Peyer's patch (tissue), 4 donors: ENCODE measurements around the gene ZNF32. TPM values are rescaled to one million over a fixed set of nuclear protein-coding genes. Genes with fewer than 3 reads are reported as not detected.

Source experiments
- DNase-seq, 3 donors: peaks; one replicate each; pipeline ENCODE4 v3.0.0-alpha.2; 2017 to 2019
- H3K27ac ChIP-seq, 4 donors: fragments of 200-600 bp; sonication (generic); one replicate each; pipeline ENCODE4 v1.5.1; 2016 to 2019
- H3K27me3 ChIP-seq, 2 donors: fragments of 200-600 bp; sonication (generic); one replicate each; pipeline ENCODE4 v1.5.1; 2019
- H3K36me3 ChIP-seq, 3 donors: fragments of 200-600 bp; sonication (generic); one replicate each; pipeline ENCODE4 v1.5.1; 2016 to 2019
- H3K4me1 ChIP-seq, 4 donors: fragments of 200-600 bp; sonication (generic); one replicate each; pipeline ENCODE4 v1.5.1; 2016 to 2019
- H3K4me3 ChIP-seq, 4 donors: fragments of 200-600 bp; sonication (generic); 1 replicate in 3 of 4; 2 replicates in 1 of 4; pipeline ENCODE4 v1.5.1; 2016 to 2019; ENCODE audit warnings: mild to moderate bottlenecking in 1 of 4
- H3K9me3 ChIP-seq, 4 donors: fragments of 200-600 bp; sonication (generic); one replicate each; pipeline ENCODE4 v1.5.1; 2016 to 2019; ENCODE audit warnings: mild to moderate bottlenecking in 1 of 4
- CTCF ChIP-seq, 6 experiments: fragments of 450-650 bp in 4 of 6; fragments of 200-600 bp in 2 of 6; sonication (generic) in 1 of 6; IDR thresholded peaks; one replicate each; pipeline ENCODE4 v1.5.1; 2017 to 2019; ENCODE audit warnings: antibody characterized with exemption in 6 of 6, mild to moderate bottlenecking in 3 of 6, moderate library complexity in 1 of 6
- POLR2A ChIP-seq, 2 donors: fragments of 450-650 bp; IDR thresholded peaks; one replicate each; pipeline ENCODE4 v1.5.1; 2017; ENCODE audit warnings: antibody characterized with exemption in 2 of 2, mild to moderate bottlenecking in 2 of 2, moderate library complexity in 2 of 2
- total RNA-seq, 4 donors: library from RNA; depleted of rRNA; stranded (reverse); fragments of >200 nt; gene quantifications; one replicate each; pipeline ENCODE4 v1.1.0, GENCODE V29; 2016

Gene ZNF32
- total RNA-seq, 4 donors from 2014 or later: 19.3 to 51.2 (median 23.1) TPM

GRCh38 chr10:43685744-43686143 lies 37.1 kb upstream of the ZNF32 start:
- TF ChIP-seq POLR2A (IDR thresholded peaks at IDR 0.05) (no peak), CTCF (IDR thresholded peaks at IDR 0.05) (no peak)
- no peak for DNase-seq
- Histone ChIP-seq H3K9me3 (no peaks in the 10 kb centered on the region), H3K4me1 (peaks cover 0 to 14% (median 0%) of the 10 kb centered on the region in 4 donors), H3K4me3 (no peak overlapping the region), H3K36me3 (no peaks in the 10 kb centered on the region), H3K27ac (no peak overlapping the region), H3K27me3 (no peaks in the 10 kb centered on the region)

GRCh38 chr10:43684292-43684559 lies 35.5 kb upstream of the ZNF32 start:
- Histone ChIP-seq H3K36me3 (no peaks in the 10 kb centered on the region), H3K9me3 (no peaks in the 10 kb centered on the region), H3K27ac (no peak overlapping the region), H3K4me1 (peaks cover 0 to 2% (median 0%) of the 10 kb centered on the region in 4 donors), H3K4me3 (no peak overlapping the region), H3K27me3 (no peaks in the 10 kb centered on the region)
- DNase-seq: no peak
- TF ChIP-seq CTCF (IDR thresholded peaks at IDR 0.05): no peak
- no peak for TF ChIP-seq POLR2A (IDR thresholded peaks at IDR 0.05)

- TF ChIP-seq POLR2A (IDR thresholded peaks at IDR 0.05): no peak
- TF ChIP-seq CTCF (IDR thresholded peaks at IDR 0.05): no peak
- no peak for DNase-seq
- H3K27ac ChIP-seq: no peak overlapping the region
These were observed 35.0 kb upstream of the ZNF32 start for GRCh38 chr10:43683451-43684291.

GRCh38 chr10:43682956-43683355 lies 34.3 kb upstream of the ZNF32 start:
- H3K9me3 ChIP-seq: no peaks in the 10 kb centered on the region
- H3K27ac ChIP-seq: no peak overlapping the region
- no peaks in the 10 kb centered on the region for H3K36me3 ChIP-seq
- H3K27me3 ChIP-seq: no peaks in the 10 kb centered on the region
- no peak overlapping the region for H3K4me3 ChIP-seq
- no peaks in the 10 kb centered on the region for H3K4me1 ChIP-seq
- DNase-seq: no peak
- no peak for TF ChIP-seq CTCF (IDR thresholded peaks at IDR 0.05)
- no peak for TF ChIP-seq POLR2A (IDR thresholded peaks at IDR 0.05)

More at GRCh38 chr10:43683451-43684291, 35.0 kb upstream of the ZNF32 start:
- no peaks in the 10 kb centered on the region for H3K27me3 ChIP-seq
- no peaks in the 10 kb centered on the region for H3K9me3 ChIP-seq
- H3K4me1 ChIP-seq: no peaks in the 10 kb centered on the region
- no peak overlapping the region for H3K4me3 ChIP-seq
- H3K36me3 ChIP-seq: no peaks in the 10 kb centered on the region

- no peak for TF ChIP-seq POLR2A (IDR thresholded peaks at IDR 0.05)
- TF ChIP-seq CTCF (IDR thresholded peaks at IDR 0.05): no peak
- Histone ChIP-seq H3K27ac (no peak overlapping the region), H3K4me3 (no peak overlapping the region)
These were observed 33.0 kb upstream of the ZNF32 start for GRCh38 chr10:43681721-43682120.

More at GRCh38 chr10:43681721-43682120, 33.0 kb upstream of the ZNF32 start:
- Histone ChIP-seq H3K4me1 (no peaks in the 10 kb centered on the region), H3K27me3 (no peaks in the 10 kb centered on the region), H3K9me3 (no peaks in the 10 kb centered on the region), H3K36me3 (no peaks in the 10 kb centered on the region)
- no peak for DNase-seq
